ENCODE measurements around the gene GPANK1. TPM values are rescaled to one million over a fixed set of nuclear protein-coding genes. Genes with fewer than 3 reads are reported as not detected.
"Not testable (repeated sequence)": the region's sequence is repeated elsewhere in the genome, so short reads cannot be mapped to it uniquely, and the experiment has no call there.

GPANK1 gene
- 10 to 100 TPM; 10.1 to 16.9 (median 12.2) TPM for polyA plus RNA-seq (ENCODE audit: insufficient read length in 10 of 10)
- long read RNA-seq, donor 1, partial matches to known transcripts: 153 of 155 reads
- long read RNA-seq, donor 1, other reads (novel, unspliced or antisense): 0 of 155 reads
- long read RNA-seq, donor 2, partial matches to known transcripts: 62 of 164 reads
- long read RNA-seq, donor 2, other reads (novel, unspliced or antisense): 99 of 164 reads
- long read RNA-seq, donor 3: 0 reads
- long read RNA-seq, donor 4, partial matches to known transcripts: 170 of 170 reads
- long read RNA-seq, donor 4, other reads (novel, unspliced or antisense): 0 of 170 reads
- long read RNA-seq, donor 5, partial matches to known transcripts: 0 of 4 reads
- long read RNA-seq, donor 5, other reads (novel, unspliced or antisense): 0 of 4 reads
- long read RNA-seq, donor 6, partial matches to known transcripts: 239 of 243 reads
- long read RNA-seq, donor 6, other reads (novel, unspliced or antisense): 0 of 243 reads
- long read RNA-seq, donor 7, partial matches to known transcripts: 0 of 4 reads
- long read RNA-seq, donor 7, other reads (novel, unspliced or antisense): 0 of 4 reads
- long read RNA-seq, donor 8, partial matches to known transcripts: 142 of 146 reads
- long read RNA-seq, donor 8, other reads (novel, unspliced or antisense): 0 of 146 reads
- long read RNA-seq, donor 9, partial matches to known transcripts: 0 of 1 reads
- long read RNA-seq, donor 9, other reads (novel, unspliced or antisense): 0 of 1 reads

DNA sequence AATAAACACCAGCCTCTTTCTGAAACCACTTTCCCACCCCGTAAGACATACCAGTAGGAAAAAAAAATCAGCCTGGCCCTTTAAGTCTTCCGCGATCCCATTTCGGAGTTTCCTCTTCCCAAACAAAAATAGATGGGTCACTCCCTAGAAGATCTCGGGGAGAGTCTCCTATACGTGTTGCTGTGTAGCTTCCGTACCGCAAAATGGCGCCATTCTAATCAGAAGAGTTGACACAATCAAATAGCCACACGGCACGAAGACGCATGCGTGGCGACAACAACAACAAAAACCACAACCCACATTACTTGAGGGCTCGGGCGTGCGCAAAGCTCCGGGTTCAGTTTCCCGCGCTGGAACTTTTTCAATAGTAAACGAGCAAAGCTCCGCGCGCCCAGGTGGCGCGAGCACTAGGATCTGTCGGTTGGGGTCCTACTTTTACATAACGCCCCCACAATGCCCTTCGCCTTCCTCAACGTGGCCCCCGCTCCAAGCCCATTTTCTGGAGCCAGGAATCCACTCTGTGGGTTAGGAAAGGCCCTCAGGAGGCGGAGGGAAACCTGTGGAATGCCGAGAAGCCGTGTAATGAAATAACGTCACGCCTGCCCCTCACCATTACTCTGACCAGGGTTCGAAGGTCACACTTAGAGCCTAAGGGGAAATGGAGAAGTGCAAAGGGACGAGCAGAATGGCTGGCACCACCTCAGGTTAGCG, at the start of gene GPANK1:
Gene GPANK1, minus strand, starts transcription at position 208 of the 711 bp plus-strand sequence. CDS start 519 bp downstream, outside the sequence.
- peak; percentile 97 to 99 (median 97) for DNase-seq

DNA sequence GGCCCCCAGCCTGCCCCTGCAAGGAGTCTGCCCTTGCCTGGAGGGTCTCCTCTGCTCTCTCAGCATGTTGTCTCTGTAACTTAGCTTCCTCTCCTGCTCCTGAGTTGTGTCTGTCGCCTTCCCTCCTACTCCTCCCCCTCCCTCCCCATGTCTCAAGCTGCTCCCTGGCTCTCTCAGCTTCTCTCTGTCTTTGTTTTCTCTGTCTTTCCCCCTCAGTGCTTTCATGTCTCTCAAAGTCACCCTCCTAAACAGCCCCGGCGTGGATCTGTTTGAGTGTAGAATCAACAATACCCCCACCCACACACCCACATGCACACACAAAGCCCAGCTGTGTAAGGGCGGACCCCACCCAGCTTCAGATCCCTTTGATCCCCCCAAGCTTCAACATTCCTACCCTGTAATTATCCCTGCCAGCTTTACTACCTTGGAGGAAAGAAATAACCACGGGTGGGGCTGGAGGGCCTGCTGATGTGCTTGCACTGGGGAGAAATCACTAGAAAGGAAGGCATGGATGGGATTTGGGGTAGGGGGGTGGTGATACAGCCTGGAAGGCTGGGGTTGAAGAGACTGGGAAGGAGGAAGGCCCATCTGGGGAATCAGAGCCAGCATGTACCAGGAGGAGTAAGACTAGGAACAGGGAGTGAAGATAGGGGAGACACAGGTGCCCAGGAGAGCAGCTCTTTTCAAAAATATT, 49.3 kb upstream of the GPANK1 start:
- no peak for DNase-seq

DNA sequence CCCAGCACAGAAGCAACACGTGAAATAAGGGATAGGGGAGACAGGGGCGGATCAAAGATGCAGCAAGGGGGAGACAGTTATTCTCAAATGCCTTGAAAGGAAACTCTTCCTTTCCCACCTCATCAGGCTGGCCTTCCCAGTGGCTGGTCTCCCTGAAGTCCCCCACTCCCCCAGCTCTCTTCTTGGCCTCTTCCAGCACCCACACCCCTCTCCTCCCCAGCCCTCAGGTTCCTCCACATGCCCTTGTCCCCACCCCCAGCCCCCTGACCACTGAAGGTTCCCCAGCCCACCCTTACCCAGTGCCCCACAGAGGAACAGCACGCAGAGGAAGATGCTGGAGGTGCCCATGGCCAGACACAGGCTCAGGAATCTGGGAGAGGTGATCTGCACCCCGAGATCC, 48.7 kb upstream of the GPANK1 start:
- DNase-seq: no peak

DNA sequence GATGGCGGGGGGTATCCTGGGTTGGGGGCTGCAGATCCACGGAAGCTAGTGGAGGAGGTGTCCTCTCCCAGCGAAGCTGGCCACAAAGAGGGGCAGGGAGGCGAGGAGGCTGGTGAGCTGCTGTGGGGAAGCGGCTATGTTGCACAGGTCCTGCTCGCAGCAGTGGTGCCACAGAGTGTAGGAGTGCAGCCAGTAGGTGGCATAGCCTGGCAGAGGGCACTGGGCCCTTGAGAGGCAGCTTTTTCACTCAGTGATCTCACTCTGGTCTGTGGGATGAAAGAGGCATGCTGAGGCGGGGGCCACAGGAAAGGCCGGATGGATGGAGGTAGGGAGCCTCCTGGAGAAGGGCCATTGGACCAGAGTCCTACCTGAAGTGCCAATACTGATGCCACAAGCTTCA, 47.5 kb upstream of the GPANK1 start:
- no peak for DNase-seq

DNA sequence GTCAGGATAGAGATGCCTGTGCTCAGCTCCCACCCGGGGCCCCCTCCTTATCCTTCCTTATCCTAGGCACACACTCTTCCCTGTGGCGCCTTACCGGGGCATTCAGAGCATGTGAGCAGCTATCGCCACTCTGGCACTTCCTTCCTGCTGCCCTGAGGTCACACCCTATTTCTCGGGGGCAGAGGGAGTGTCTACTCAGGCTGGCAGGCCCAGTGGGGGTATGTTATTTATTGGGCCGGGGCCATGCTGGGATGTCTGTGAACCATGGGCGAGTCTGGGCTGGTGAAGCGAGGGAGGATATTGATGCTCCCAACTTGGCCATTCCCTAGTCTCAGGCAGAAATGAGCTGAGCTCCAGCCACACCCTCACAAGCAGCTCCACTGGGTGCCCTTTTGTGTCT, 46.4 kb upstream of the GPANK1 start:
- no peak for DNase-seq

DNA sequence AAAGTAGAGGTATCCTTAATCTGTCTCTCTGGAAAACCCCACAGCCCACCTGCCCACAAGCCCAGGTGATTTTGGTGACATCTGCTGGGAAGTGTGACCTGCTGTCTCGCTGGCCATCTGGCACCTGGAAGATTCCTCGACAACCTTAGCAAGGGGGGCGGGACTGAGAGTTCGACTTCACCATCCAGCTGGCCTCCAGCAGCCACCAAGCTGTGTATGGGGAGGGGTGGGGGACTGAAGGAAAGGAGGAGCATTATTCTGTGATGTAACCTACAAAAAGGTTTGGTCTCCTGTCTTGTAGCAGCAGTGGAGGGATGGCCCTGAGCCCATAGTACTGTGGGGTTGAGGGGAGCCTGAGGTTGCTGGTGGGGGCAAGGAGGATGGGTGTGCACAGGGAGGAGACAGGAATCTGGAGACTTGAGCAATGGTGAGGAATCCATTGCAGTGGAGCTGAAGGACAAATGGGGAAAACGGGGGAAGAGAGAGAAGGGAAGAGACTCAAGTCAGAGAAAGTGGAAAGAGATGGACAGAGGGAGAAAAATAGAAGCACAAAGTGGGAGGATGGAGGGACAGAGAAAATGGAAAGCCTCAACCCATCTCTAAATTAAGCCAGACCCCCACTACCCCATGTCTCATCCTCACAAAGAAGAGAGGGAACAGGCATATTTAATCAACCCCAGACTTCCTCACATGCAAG, 45.9 kb upstream of the GPANK1 start:
- DNase-seq: no peak

DNA sequence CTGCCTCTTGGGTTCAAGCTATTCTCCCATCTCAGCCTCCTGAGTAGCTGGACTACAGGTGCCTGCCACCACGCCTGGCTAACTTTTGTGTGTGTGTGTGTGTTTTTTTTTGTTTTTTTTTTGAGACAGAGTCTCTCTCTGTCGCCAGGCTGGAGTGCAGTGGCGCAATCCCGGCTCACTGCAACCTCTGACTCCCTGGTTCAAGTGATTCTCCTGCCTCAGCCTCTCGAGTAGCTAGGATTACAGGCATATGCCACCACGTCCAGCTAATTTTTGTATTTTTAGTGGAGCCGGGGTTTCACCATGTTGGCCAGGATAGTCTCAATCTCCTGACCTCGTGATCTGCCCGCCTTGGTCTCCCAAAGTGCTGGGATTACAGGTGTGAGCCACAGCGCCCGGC, 44.4 kb upstream of the GPANK1 start:
- not testable (repeated sequence) for DNase-seq

DNA sequence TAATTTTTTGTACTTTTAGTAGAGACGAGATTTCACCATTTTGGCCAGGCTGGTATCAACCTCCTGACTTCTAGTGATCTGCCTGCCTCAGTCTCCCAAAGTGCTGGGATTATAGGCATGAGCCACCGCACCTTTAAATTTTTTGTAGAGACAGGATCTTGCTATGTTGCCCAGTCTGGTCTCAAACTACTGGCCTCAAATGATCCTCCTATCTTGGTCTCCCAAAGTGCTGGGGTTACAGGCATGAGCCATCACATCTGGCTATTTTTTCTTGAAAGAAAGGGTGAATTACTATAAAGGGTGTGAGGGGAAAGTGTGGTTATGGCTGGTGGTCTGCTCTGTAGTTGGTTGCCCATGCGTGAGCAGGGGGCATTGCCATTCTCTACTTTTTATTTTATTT, 43.4 kb upstream of the GPANK1 start:
- DNase-seq: no peak

DNA sequence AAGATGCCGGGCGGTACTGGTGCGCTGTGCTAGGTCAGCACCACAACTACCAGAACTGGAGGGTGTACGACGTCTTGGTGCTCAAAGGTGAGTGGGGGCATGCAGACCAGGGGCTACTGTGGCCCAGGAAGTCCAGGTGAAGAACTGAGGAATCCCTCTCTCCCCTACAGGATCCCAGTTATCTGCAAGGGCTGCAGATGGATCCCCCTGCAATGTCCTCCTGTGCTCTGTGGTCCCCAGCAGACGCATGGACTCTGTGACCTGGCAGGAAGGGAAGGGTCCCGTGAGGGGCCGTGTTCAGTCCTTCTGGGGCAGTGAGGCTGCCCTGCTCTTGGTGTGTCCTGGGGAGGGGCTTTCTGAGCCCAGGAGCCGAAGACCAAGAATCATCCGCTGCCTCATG, 42.9 kb upstream of the GPANK1 start:
- DNase-seq: no peak

DNA sequence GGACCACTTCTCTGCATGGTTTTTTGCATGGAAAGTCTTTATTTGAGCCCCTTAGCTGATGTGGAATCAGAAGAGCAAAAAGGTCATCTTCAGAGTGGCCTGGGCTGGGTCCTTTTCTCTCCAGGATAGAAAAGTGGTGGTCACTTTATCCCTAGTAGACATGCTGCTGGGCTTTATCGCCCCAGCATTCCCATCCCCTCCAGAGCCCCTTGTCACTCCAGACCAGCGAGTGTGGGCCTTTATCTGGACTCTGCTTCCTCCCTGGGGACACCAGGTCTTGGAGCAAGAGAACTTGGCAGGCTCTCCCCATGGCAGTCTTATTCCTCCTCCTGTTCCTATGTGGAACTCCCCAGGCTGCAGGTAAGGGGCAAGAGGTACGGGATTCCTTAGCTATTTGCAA, 41.8 kb upstream of the GPANK1 start, which contains the start of gene LY6G6F:
Gene LY6G6F, plus strand, starts transcription at position 268 of the 400 bp plus-strand sequence. Its CDS starts 41 bp downstream, at position 309.
- no peak for DNase-seq

DNA sequence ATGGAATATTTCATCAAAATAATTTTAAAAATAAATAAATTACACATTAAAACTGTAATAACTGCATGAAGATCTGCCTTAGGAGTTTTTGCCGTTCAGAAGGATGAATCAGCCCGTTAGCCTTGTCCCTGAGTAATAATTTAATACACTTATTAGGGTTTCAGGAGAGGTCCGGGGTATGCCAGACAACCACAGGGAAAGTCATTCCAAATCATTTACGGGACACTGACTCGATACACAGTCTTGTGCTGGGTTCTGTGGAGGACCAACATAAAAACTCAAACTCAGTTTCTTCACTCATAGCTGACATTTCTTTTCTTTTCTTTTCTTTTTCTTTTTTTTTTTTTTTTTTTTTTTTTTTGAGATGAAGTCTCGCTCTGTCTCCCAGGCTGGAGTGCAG, 41.1 kb upstream of the GPANK1 start:
- DNase-seq: no peak

DNA sequence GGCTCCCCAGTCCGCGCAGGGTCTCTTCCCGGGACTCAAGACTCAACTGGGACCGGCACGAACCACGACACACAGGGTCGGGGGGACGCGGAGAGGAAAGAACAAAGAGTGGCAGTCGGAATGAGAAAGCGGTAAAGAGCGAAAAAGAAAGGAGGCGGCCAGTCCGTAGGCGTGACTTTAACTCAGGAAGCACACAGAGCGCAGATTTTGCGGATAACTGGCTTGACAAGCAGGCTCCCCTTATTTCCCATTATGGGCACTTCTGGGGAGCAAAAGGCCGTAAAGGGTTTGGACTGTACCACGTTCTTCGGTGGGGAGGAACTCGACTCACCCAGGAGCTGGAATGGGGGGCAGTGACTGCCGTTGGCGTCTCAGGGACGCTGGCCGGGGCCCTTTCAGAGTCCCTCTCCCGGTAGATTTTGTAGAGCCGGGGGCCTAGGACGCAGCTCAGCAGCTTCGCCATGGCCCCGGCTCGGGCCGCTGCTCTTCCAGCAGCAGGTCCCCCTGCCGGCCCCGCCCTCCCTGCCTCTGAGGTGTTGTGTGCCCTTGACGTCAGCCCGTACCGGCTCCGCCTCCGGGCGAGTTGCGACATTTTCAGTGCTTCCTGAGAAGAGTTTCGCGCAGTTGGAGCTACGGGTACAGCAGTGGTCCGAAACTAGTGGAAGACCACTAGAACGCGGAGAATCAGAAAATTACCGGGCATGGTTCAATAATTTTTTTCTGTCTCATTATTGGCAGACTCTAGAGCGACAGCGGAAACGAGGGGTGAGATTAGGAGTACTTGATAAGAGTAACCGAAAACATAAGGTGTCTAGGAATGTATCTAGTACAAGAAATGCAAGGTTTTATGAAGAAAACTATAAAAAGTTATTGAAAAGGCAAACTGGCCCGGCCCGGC, 38.3 kb upstream of the GPANK1 start, which contains the start of gene ABHD16A:
Gene ABHD16A, minus strand, starts transcription at position 506 of the 898 bp plus-strand sequence. Its CDS starts 43 bp downstream, at position 463.
- DNase-seq: peak; percentile 99 to 100 (median 99)

DNA sequence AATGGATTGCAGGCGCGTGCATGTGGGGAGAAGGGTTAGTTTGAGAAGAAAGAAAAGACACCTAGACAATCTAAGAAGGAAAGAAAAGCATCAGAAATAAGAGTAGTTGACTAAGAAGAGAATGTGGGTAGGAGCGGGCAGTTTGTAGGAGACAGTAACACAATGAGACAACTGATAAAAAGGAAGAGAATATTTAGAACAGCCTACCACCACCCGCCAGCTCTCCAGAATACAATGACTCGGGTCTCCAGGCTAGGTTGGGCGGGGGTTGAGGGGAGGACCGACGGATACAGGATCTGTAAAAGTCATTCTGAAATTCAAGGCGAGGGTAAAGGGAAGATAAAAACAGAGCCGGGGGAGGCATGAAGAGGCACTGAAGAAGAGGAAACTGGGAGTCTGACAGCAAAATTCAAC, 37.6 kb upstream of the GPANK1 start:
- DNase-seq: no peak

DNA sequence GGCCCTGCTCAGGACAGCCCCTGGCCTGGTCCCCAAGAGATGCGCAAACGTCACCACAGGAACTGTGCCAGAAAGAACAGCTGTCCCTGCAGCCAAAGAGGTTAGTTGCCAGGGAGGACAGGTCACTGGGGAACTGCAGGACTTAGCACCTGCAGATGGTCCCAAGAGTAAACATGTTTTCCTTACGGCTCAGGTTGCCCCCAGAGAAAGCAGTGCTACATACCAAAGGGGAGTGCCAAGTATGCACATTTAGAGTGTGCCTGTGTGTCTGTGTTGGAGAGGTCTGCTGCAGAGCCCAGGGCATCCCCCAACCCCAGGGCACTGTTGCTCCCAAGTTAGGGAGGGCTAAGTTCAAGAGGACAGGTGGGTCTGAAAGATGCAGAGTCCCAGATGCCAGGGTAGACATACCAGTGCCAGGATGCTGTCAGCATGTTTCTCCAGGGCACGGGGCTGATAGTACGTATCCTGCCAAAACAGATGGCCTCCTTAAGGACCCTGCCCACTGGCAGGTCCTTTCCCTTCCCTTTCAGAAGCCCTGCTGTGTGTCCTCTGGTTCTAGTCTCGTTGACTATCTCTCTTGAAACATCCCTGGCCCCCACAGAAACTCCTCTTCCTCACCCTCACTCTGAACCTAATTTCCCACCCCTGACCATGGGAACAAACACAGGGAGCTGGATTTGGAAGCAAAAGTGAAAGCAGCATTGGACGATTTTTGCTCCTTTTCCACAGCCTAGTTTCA, 37.0 kb upstream of the GPANK1 start:
- peak; percentile 62 to 78 (median 74) for DNase-seq

DNA sequence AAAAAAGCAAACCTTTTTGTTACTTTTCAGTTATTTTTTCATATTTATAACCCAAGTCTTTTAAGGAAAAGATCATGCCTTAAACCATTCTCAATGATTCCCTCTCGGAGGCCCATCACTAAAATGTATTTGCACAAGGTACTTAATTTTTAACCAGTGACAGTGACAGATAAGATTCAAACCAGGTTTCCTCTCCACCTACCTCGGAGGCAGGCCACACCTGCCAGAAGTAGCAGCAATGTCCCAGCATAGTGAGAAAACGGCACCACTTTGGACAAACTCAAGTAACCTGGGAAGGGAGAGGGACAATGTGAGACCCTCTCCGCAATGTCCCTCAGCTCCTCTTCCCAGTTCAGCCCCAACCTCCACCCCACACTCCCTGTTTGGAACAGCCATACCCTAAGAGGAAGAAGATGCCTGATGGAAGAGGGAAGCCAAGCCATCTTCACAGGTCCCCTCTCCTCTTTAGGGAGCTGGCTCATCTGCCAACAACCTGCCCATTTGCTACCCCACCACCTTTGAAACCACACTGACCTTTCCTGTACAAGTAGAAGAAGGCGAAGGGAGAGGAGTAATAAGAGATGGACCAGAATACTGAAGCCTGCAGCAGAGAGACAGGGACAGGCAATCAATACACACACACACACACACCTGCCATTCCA, 36.1 kb upstream of the GPANK1 start:
- DNase-seq: no peak

DNA sequence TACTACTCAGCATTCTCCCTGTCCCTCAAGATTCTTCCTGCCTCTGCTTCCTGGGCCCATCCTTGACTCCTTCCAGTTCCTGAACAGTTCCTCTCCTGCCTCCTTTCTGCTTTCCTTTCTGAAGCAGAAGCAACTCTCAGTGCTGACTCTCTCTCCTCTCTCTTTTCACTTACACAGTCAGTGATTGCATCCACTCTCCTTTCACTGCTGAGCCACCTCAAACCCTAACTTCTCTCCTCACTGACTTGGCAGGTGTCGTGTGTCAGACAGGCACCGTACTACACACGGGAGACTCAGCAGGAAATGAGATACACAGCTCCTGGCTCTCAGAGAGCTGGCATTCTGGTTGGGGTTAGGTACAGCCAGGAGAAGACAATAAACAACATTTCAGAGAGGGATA, 32.8 kb upstream of the GPANK1 start:
- no peak for DNase-seq

DNA sequence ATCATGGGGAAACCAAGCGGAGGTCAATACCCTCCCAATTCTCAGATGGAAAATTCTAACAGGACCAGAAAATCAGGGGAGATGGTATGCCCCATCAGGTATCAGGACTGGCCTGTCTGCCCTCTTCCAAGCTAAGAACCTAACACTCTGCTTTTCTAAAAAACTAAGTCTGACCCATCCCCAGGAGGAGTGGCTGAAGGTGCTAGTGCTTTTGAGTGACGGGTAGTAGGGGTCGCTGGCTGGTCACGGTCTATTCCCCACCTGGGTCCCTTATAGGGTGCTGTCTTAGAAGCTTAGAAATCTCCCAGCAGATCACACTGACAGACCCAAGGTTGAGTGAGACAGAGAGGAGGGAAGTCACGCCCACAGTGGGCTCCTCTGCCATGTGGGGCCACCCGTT, 28.7 kb upstream of the GPANK1 start:
- DNase-seq: no peak

DNA sequence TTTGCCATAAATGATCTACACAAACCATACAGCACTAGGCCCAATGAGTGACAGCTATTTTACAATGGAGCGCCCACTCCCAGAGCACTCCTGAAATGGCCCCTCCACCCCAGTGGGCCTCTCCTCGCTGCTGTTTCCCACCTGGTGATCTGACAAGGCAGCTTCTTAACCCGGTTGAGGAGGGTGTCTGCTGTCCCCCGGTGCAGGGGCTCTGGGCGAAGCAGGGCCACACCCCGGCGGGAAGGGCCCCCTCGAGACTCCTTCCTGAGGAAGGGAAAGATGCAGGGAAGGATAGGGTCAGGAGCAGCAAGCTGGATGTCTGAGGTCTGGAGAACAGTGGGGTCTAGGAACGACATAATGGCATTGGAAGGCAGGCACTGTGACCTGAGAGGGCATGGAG, 28.1 kb upstream of the GPANK1 start:
- DNase-seq: no peak

All from muscle of back (tissue), 13 donors.